ENCODE results near the gene ENTPD1.
"Not testable (repeated sequence)": the region's sequence is repeated elsewhere in the genome, so short reads cannot be mapped to it uniquely, and the experiment has no call there.

The ENTPD1 gene

DNA sequence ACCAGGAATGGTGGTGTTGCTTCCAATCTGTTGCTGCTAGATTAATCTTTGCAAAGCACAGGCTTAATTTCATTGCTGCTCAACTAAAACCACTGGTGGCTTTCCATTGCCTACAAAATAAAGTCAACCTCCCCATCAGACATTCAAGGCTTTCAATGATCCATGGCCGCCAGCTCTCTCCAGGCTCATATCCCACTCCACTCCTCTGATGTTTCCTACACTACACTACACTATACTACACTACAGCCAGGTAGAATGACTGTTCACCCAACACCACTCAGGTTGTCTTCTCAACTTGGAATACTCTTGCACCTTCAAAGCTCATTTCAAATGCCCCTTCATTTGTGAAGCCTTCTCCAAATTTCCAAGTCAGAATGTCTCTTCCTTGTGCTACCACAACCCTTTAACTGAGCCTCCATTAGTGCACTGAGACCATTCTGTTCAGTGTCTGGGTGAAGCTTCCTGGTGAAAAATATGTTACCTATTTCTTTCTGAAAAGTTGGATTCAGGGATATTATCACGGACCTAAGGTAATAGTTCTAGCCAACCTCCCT, 116.3 kb downstream of the ENTPD1 start:
- Histone ChIP-seq H3K9me3 (replicated peaks in 1 of 11) (peaks cover 20 to 38% (median 28%) of the 10 kb centered on the region in 11 experiments), H3K9ac (no peak overlapping the region), H3K4me1 (no peaks in the 10 kb centered on the region), H3K27me3 (no peaks in the 10 kb centered on the region), H3K27ac (no peak overlapping the region), H3K4me2 (no peak overlapping the region), H3K36me3 (peaks cover 8 to 65% (median 48%) of the 10 kb centered on the region in 11 experiments; a peak in 21 of 22 replicates), H4K20me1 (no peaks in the 10 kb centered on the region), H3K4me3 (no peak overlapping the region)
- no peak for TF ChIP-seq Cebpa-rat (IDR thresholded peaks at IDR 0.05)

DNA sequence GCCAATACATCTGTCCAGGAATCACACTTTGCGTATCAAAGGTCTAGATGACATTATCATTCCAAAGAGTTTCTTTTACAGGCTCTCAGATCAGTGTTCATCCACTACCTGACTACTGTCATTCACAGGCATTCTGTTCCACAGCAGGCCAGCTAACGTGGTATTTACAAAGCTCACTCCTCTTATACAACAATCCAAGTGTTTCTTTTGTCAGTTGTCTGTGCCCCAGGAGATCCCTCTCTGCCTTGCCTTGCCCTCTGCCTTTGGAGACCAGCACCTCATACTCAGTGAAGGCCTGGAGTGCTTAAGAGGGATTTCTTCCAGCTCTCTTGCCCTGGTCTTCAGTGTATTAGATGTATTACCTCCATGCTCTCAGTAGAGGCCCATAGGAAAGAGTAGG, 117.2 kb downstream of the ENTPD1 start:
- Histone ChIP-seq H3K4me3 (no peak overlapping the region), H3K9ac (no peak overlapping the region), H3K4me2 (no peak overlapping the region), H3K4me1 (no peaks in the 10 kb centered on the region), H3K27me3 (no peaks in the 10 kb centered on the region), H3K27ac (no peak overlapping the region), H3K9me3 (replicated peaks in 1 of 11) (peaks cover 20 to 38% (median 28%) of the 10 kb centered on the region in 11 experiments), H3K36me3 (peaks cover 8 to 57% (median 48%) of the 10 kb centered on the region in 11 experiments; a peak in 21 of 22 replicates), H4K20me1 (no peaks in the 10 kb centered on the region)
- TF ChIP-seq Cebpa-rat (IDR thresholded peaks at IDR 0.05): no peak

DNA sequence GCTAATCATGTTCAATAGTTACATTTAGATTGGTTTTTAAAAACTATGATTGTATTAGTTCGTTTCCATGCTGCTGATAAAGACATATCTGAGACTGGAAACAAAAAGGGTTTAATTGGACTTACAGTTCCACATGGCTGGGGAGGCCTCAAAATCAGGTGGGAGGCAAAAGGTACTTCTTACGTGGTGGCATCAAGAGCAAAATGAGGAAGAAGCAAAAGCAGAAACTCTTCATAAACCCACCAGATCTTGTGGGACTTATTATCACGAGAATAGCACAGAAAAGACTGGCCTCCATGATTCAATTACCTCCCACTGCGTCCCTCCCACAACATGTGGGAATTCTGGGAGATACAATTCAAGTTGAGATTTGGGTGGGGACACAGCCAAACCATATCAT, 117.7 kb downstream of the ENTPD1 start:
- H3K27me3 ChIP-seq: no peaks in the 10 kb centered on the region
- no peak overlapping the region for H3K4me2 ChIP-seq
- no peak overlapping the region for H3K27ac ChIP-seq
- no peaks in the 10 kb centered on the region for H3K4me1 ChIP-seq
- no peaks in the 10 kb centered on the region for H4K20me1 ChIP-seq
- peaks cover 20 to 38% (median 28%) of the 10 kb centered on the region in 11 experiments for H3K9me3 ChIP-seq (replicated peaks in 1 of 11)
- peaks cover 8 to 56% (median 48%) of the 10 kb centered on the region in 11 experiments; a peak in 21 of 22 replicates for H3K36me3 ChIP-seq
- TF ChIP-seq Cebpa-rat (IDR thresholded peaks at IDR 0.05): no peak
- no peak overlapping the region for H3K9ac ChIP-seq
- no peak overlapping the region for H3K4me3 ChIP-seq

DNA sequence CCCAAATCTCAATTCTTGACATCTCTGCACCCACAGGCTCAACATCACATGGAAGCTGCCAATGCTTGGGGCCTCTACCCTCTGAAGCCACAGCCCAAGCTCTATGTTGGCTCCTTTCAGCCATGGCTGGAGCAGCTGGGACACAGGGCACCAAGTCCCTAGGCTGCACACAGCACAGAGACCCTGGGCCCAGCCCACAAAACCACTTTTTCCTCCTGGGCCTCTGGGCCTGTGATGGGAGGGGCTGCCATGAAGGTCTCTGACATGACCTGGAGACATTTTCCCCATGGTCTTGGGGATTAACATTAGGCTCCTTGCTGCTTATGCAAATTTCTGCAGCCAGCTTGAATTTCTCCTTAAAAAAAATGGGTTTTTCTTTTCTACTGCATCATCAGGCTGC, 118.8 kb downstream of the ENTPD1 start:
- H3K4me2 ChIP-seq, H4K20me1 ChIP-seq, H3K4me3 ChIP-seq, H3K27ac ChIP-seq, H3K9ac ChIP-seq, H3K4me1 ChIP-seq, H3K27me3 ChIP-seq: not testable (repeated sequence)
- Histone ChIP-seq H3K36me3 (peaks cover 8 to 58% (median 51%) of the 10 kb centered on the region in 11 experiments; a peak in 21 of 22 replicates), H3K9me3 (replicated peaks in 1 of 11) (peaks cover 20 to 38% (median 28%) of the 10 kb centered on the region in 11 experiments)

DNA sequence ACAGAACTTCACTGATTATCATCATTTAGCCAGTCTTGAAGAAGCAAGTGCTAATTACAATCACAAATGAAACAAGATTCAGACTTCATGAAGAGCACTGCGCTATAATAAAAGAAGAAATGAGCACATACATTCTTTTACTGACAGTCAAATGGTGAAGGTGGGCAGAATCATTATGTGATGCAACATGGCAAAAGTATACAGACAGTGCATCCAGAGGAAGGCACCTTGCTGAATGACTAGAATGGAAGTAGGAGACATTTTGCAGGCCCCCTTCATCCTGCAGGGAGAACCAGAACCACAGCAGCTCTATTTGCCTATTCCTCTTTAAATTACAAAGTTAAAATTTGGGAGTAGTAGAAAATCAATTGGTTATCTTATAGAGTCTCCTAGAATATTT, 120.8 kb downstream of the ENTPD1 start:
- Histone ChIP-seq H3K9ac (no peak overlapping the region), H3K9me3 (replicated peaks in 1 of 11) (peaks cover 20 to 46% (median 31%) of the 10 kb centered on the region in 11 experiments), H3K4me1 (no peaks in the 10 kb centered on the region), H4K20me1 (no peaks in the 10 kb centered on the region), H3K27ac (no peak overlapping the region), H3K36me3 (peaks cover 8 to 61% (median 51%) of the 10 kb centered on the region in 11 experiments; a peak in 21 of 22 replicates), H3K4me3 (no peak overlapping the region), H3K4me2 (no peak overlapping the region), H3K27me3 (no peaks in the 10 kb centered on the region)
- no peak for TF ChIP-seq Cebpa-rat (IDR thresholded peaks at IDR 0.05)

DNA sequence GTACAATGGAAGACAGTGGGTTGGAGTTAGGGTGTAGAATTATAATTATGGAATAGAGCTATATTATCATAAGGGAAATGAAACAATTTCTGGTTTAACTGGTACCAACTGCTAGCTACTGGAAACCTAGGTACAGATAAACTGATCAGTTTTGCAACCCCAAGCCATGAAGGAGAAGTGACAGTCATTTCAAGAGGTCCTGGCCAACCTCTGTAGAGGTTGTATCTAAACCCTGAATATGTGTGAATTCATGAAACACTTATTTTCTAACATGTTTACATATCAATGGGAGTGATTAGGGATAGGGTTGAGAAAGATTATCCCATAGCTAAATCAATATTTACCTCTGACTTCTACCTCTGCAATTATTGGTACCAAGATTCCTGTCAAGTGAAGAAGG, 121.9 kb downstream of the ENTPD1 start:
- Histone ChIP-seq H3K4me3 (no peak overlapping the region), H3K9ac (no peak overlapping the region), H4K20me1 (no peaks in the 10 kb centered on the region), H3K4me1 (no peaks in the 10 kb centered on the region), H3K4me2 (no peak overlapping the region), H3K27me3 (no peaks in the 10 kb centered on the region), H3K9me3 (replicated peaks in 1 of 11) (peaks cover 20 to 51% (median 36%) of the 10 kb centered on the region in 11 experiments), H3K36me3 (peaks cover 8 to 52% (median 40%) of the 10 kb centered on the region in 11 experiments; a peak in 21 of 22 replicates), H3K27ac (no peak overlapping the region)
- no peak for TF ChIP-seq Cebpa-rat (IDR thresholded peaks at IDR 0.05)

DNA sequence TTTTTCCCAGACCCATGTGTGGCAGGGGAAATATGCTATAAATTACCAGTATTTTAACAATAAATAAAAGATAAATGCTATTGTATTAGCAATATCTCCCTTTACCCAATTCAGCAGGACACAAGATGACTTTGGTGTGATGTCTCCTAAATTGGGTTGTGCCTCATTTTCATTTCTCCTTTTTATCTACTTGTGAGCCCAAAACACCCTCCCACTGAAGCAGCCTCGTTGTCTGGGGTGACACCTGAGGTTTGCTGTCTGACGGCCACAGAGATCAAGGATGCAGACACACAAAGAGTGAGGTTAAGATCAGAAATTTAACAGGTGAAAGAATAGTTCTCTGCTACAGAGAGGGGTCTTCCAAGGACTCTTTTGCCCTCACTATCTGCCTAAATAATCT, 124.7 kb downstream of the ENTPD1 start:
- Histone ChIP-seq H3K4me2 (no peak overlapping the region), H3K36me3 (peaks cover 0 to 24% (median 12%) of the 10 kb centered on the region in 11 experiments; a peak in 21 of 22 replicates), H3K4me1 (no peaks in the 10 kb centered on the region), H3K9ac (no peak overlapping the region), H3K4me3 (no peak overlapping the region), H3K9me3 (replicated peaks in 1 of 11) (peaks cover under 1 to 26% (median 11%) of the 10 kb centered on the region in 11 experiments; a peak in 20 of 22 replicates), H3K27ac (no peak overlapping the region), H3K27me3 (no peaks in the 10 kb centered on the region), H4K20me1 (no peaks in the 10 kb centered on the region)
- no peak for TF ChIP-seq Cebpa-rat (IDR thresholded peaks at IDR 0.05)

DNA sequence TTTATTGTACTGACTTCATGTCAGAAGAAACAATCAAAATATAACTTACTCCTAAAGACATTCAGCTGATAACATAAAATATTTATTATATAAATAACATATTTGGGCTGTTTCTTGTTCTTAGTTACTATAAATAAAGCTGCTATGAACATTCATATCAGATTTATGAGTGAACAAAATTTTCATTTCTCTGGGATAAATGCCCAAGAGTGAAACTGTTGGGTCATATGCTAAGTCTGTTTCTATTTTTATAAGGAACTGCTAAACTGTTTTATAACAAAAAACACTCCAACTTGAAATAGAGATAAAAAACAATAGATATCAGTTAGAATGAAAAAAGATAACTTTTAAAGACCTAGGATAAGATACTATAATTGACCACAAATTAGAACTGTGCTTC, 125.4 kb downstream of the ENTPD1 start:
- H3K36me3 ChIP-seq: peaks cover 0 to 20% (median 6%) of the 10 kb centered on the region in 11 experiments; a peak in 16 of 22 replicates
- TF ChIP-seq Cebpa-rat (IDR thresholded peaks at IDR 0.05): no peak
- no peak overlapping the region for H3K9ac ChIP-seq
- no peaks in the 10 kb centered on the region for H3K4me1 ChIP-seq
- no peaks in the 10 kb centered on the region for H3K27me3 ChIP-seq
- H3K27ac ChIP-seq: no peak overlapping the region
- no peak overlapping the region for H3K4me3 ChIP-seq
- no peaks in the 10 kb centered on the region for H4K20me1 ChIP-seq
- no peak overlapping the region for H3K4me2 ChIP-seq
- H3K9me3 ChIP-seq (replicated peaks in 1 of 11): peaks cover 0 to 21% (median 5%) of the 10 kb centered on the region in 11 experiments; a peak in 12 of 22 replicates

DNA sequence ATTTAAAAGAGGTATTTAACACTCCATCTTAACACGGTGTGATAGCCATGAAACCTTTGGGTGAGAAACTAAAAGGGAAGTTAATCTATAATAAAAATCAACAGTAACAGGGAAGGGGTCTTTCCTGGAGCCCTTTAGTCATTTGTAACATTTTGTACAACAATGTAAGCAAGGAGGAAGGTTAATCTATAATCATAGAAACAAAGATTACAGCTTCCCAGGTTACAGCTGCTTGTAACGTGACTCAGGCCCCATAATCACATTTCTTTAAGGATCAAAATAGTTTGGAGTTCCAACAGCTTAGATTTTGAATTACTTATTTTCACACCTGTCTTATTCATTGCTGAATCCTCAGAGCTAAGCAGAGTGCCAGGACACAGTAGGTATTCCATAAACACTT, 133.9 kb downstream of the ENTPD1 start:
- Histone ChIP-seq H3K9me3 (replicated peaks in 1 of 11) (no peaks in the 10 kb centered on the region), H3K27ac (no peak overlapping the region), H3K4me2 (no peak overlapping the region), H3K9ac (no peak overlapping the region), H4K20me1 (no peaks in the 10 kb centered on the region), H3K36me3 (peaks cover 0 to 46% (median 28%) of the 10 kb centered on the region in 11 experiments; a peak in 14 of 22 replicates), H3K4me3 (no peak overlapping the region), H3K4me1 (no peaks in the 10 kb centered on the region), H3K27me3 (no peaks in the 10 kb centered on the region)
- TF ChIP-seq Cebpa-rat (IDR thresholded peaks at IDR 0.05): no peak
